Type B pancreatic cell (in vitro differentiated cells): ENCODE data around the gene PASD1. TPM values are rescaled to one million over a fixed set of nuclear protein-coding genes. Genes with fewer than 3 reads are reported as not detected.
"Not testable (repeated sequence)": the region's sequence is repeated elsewhere in the genome, so short reads cannot be mapped to it uniquely, and the experiment has no call there.

Experiments
- DNase-seq: peaks from one replicate; pipeline ENCODE4 v3.0.0; 2021; ENCODE audit warnings: mixed read lengths; ENCODE audit not compliant: unreplicated experiment; ENCODE audit errors: extremely low spot score
- H3K27ac Mint-ChIP-seq: 2 replicates; pipeline ENCODE4 v1.8.0; 2021; ENCODE audit warnings: mild to moderate bottlenecking, mixed read lengths
- H3K27me3 Mint-ChIP-seq: 2 replicates; pipeline ENCODE4 v1.8.0; 2021; ENCODE audit warnings: mixed read lengths
- H3K36me3 Mint-ChIP-seq: 2 replicates; pipeline ENCODE4 v1.8.0; 2021; ENCODE audit warnings: mixed read lengths
- H3K4me1 Mint-ChIP-seq: one replicate; pipeline ENCODE4 v1.8.0; 2021; ENCODE audit warnings: mixed read lengths; ENCODE audit not compliant: unreplicated experiment
- H3K4me3 Mint-ChIP-seq: 2 replicates; pipeline ENCODE4 v1.8.0; 2021; ENCODE audit warnings: mild to moderate bottlenecking, mixed read lengths
- H3K9me3 Mint-ChIP-seq: 2 replicates; pipeline ENCODE4 v1.8.0; 2021; ENCODE audit warnings: mixed read lengths
- total RNA-seq: library from RNA; stranded (reverse); gene quantifications from 2 replicates; pipeline ENCODE4 v1.2.1, GENCODE V29; 2021; ENCODE audit warnings: low replicate concordance
- TF ChIP-seq, protein P1 (sequence below): fragments of 200-600 bp; sonication (generic); conservative IDR thresholded peaks from 2 replicates; pipeline ENCODE4 v1.5.0; 2021; ENCODE audit warnings: antibody characterized with exemption, mild to moderate bottlenecking

PASD1 gene
- total RNA-seq, 1 donor from 2014 or later, result not detected

DNA sequence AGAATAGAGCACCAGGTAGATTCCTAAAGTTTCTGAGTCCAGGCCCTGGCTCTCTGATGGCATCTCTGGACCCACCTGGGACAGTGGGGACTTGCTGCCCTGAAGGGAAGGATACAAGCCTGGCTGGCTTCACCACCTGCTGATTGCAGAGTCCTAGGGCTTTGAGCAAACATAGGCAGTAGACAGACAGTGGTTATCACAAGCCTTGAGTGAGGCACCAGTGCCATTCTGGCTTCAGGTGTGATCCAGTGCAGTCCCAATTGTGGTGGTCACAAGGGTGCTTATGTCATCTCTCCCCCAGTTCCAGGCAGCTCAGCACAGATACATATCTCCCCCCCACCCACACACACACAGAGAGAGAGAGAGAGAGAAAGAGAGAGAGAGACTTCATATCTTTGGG lies 125.2 kb downstream of the PASD1 start:
- TF ChIP-seq, protein P1, sequence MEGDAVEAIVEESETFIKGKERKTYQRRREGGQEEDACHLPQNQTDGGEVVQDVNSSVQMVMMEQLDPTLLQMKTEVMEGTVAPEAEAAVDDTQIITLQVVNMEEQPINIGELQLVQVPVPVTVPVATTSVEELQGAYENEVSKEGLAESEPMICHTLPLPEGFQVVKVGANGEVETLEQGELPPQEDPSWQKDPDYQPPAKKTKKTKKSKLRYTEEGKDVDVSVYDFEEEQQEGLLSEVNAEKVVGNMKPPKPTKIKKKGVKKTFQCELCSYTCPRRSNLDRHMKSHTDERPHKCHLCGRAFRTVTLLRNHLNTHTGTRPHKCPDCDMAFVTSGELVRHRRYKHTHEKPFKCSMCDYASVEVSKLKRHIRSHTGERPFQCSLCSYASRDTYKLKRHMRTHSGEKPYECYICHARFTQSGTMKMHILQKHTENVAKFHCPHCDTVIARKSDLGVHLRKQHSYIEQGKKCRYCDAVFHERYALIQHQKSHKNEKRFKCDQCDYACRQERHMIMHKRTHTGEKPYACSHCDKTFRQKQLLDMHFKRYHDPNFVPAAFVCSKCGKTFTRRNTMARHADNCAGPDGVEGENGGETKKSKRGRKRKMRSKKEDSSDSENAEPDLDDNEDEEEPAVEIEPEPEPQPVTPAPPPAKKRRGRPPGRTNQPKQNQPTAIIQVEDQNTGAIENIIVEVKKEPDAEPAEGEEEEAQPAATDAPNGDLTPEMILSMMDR, result no peak
- Mint-ChIP-seq H3K9me3 (peaks cover 5% of the 10 kb centered on the region), H3K4me3 (no peak overlapping the region), H3K36me3 (no peaks in the 10 kb centered on the region), H3K4me1 (no peaks in the 10 kb centered on the region), H3K27me3 (peaks cover 3% of the 10 kb centered on the region), H3K27ac (no peak overlapping the region)
- no peak for DNase-seq

DNA sequence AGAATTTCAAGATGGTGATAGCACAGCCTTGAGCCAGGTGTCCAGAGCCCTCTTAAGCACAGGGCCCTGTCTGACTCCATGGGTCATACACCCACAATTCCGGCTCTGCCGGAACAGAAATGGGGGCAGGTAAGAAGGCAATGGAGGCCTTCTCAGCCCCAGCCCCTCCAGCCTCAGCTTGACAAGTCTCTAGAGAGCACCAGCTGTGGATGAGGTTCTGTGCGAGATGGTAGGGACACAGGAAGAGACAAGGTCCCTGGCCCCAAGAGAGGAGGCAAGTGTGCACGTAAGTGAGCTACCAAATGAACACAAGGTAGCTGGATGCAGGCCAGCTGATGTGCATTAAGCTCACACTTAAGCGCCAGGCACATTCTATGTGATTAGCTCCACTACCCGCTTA lies 129.3 kb downstream of the PASD1 start:
- Mint-ChIP-seq H3K4me1 (peaks cover 4% of the 10 kb centered on the region), H3K27ac (no peak overlapping the region), H3K9me3 (peaks cover 5% of the 10 kb centered on the region), H3K36me3 (no peaks in the 10 kb centered on the region), H3K4me3 (peak overlapping the region; percentile 76), H3K27me3 (peaks cover 24% of the 10 kb centered on the region)
- no peak for DNase-seq
- TF ChIP-seq, protein P1, result no peak

DNA sequence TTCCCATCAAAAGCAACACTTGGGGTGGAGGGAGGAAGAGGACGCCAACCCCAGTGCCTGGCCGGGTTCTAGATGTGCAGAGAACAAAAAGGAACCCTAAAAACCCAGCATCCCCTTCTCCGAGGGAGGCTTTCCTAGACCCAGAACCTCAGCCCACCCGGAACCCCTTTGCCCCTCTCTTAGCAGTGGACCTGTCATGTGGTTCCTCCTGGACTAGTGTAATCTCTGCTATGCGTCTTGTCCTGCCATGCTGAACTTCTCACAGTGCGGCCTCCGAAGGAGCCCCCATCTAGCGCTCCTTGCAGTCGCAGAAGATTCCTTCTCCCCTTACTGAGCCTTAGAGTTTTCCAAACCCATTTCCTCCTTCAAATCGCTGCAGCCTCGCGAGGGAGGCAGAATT lies 130.6 kb downstream of the PASD1 start:
- Mint-ChIP-seq H3K27ac (no peak overlapping the region), H3K9me3 (peaks cover 5% of the 10 kb centered on the region), H3K36me3 (no peaks in the 10 kb centered on the region), H3K4me1 (peaks cover 4% of the 10 kb centered on the region), H3K4me3 (peak overlapping the region; percentile 67), H3K27me3 (peaks cover 24% of the 10 kb centered on the region)
- no peak for DNase-seq
- TF ChIP-seq, protein P1, result no peak

DNA sequence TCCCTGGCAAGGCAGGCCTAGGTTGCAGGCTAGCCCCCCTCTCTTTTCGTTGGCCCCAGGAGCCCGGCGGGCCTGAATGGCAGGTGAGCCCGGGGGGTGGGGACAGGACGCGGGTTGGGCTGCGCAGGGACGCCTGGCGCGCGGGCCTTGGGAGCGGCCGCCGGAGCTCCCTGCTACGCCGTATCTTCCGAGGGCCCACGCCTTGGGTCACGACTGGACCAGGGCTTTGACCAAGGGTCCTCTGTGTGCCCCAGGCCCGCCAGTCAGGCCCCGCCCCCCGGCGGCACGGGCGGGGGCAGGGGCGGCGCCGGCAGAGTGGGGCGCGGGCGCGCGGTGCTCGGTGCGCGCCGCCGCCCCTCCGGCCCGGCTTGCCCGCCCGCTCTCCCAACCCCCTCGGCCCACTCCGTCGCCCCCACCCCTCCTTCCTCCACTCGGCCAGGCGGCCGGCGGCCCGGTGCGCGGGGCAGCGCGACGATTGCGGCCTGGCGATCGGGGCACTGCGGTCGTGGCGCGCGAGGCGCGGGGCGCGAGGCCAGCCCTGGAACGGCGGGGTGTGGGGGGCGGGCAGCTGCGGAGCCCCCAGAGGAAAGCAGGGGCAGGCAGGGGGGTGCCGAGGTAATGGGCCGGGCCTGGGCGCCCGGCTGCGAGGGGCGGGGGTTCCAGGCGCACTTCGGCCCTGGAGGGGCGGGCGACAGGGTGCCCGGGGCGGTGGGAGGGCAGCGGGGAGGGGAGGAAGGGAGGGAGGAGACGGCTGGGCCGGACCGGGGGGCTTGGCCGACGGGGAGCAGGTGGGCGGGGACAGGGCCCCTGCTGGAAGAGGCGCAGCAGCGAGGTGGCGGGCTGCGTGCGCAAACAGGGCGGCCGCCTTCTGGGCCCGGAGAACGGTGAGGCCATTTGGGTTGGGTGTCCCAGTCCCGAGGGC lies 131.4 kb downstream of the PASD1 start, which contains the start of gene PRRG3:
PRRG3 (plus strand) TSS at position 798 of the 922 bp plus-strand sequence. CDS start 3,357 bp downstream, outside the sequence.
- TF ChIP-seq, protein P1, result no peak
- peaks cover 5% of the 10 kb centered on the region for H3K9me3 Mint-ChIP-seq
- H3K4me3 Mint-ChIP-seq, result peak within 1 kb of the TSS; percentile 80
- DNase-seq, result no peak
- H3K27ac Mint-ChIP-seq, result no peak within 1 kb of the TSS
- no peaks in the 10 kb centered on the region for H3K36me3 Mint-ChIP-seq
- H3K4me1 Mint-ChIP-seq, result peaks cover 4% of the 10 kb centered on the region
- peaks cover 24% of the 10 kb centered on the region for H3K27me3 Mint-ChIP-seq

DNA sequence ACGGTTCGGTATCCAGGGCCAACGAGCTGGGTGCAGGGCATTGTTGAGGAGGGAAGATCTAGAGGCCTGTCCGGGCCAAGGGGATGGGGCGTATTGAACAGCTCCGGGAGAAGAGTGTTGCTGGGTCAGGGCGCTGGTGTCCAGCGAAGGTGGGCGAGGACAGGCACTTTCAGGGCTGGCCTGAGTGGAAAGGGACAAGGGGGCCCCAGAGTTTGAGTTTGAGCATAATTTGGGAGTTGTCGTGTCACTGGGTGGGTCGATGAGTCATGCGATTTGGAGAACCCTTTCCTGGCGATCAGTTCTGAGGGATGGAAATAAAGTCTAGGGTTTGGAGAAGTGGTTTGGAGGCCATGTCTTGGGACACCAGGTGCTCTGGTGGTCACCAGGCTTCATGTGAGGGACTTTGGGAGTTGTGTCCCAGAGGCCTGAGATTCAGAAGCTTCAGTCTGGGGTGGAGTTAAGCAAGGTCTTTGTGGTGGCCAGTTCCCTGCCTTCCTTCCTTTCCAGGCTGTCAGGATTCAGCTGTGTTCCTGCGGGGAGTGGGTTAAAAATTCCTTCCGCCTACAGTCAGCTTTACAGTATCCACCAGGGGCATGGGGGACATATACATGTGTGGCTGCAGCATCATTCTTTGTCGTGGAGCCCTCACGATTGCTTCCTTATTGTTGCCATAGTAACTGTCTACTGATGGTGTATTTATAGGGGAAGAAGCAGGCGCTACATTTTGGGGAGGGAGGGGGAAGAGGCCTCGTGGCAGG lies 132.3 kb downstream of the PASD1 start:
- H3K4me3 Mint-ChIP-seq, result peak overlapping the region; percentile 80
- no peaks in the 10 kb centered on the region for H3K36me3 Mint-ChIP-seq
- TF ChIP-seq, protein P1, result no peak
- no peak for DNase-seq
- H3K27me3 Mint-ChIP-seq, result peaks cover 24% of the 10 kb centered on the region
- H3K27ac Mint-ChIP-seq, result no peak overlapping the region
- H3K4me1 Mint-ChIP-seq, result peaks cover 4% of the 10 kb centered on the region
- H3K9me3 Mint-ChIP-seq, result peaks cover 5% of the 10 kb centered on the region

DNA sequence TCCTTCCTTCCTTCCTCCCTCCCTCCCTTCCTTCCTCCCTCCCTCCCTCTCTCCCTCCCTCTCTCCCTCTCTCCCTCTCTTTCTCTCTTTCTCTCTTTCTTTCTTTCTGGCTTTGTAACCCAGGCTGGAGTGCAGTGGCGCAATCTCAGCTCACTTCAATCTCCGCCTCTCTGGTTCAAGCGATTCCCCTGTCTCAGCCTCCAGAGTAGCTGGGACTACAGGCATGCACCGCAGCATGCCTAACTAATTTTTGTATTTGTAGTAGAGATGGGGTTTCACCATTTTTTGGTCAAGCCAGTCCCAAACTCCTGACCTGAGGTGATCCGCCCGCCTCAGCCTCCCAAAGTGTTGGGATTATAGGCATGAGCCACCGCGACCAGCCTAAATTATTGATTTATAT lies 133.6 kb downstream of the PASD1 start:
- peaks cover 24% of the 10 kb centered on the region for H3K27me3 Mint-ChIP-seq
- not testable (repeated sequence) for DNase-seq, H3K36me3 Mint-ChIP-seq, H3K27ac Mint-ChIP-seq, H3K4me1 Mint-ChIP-seq, H3K4me3 Mint-ChIP-seq, H3K9me3 Mint-ChIP-seq
